Calu3 (cell line): ENCODE results near the gene POLL. TPM values are rescaled to one million over a fixed set of nuclear protein-coding genes. Genes with fewer than 3 reads are reported as not detected.

Experiments used
- BruUV-seq: library from RNA; stranded (reverse); fragments of 400-500 nt; replicated peaks from 2 replicates; lab custom pipeline; 2021; lab: Mats Ljungman, UMichigan
- CTCF ChIA-PET: fragments of 300-600 bp; sonication (Branson Sonifier 250); formaldehyde crosslinking; loops from one replicate; lab custom pipeline; 2022; ENCODE audit warnings: antibody characterized with exemption; lab: Charles Lee
- DNase-seq: peaks from one replicate; pipeline ENCODE4 v3.0.0; 2022
- H3K27ac Mint-ChIP-seq: one replicate; pipeline ENCODE4 v1.8.0; 2022; ENCODE audit warnings: mixed read lengths; ENCODE audit not compliant: unreplicated experiment
- H3K27me3 Mint-ChIP-seq: one replicate; pipeline ENCODE4 v1.8.0; 2022; ENCODE audit warnings: mixed read lengths; ENCODE audit not compliant: unreplicated experiment
- H3K36me3 Mint-ChIP-seq: one replicate; pipeline ENCODE4 v1.8.0; 2022; ENCODE audit warnings: mild to moderate bottlenecking, moderate library complexity, mixed read lengths; ENCODE audit not compliant: insufficient read depth, unreplicated experiment
- H3K4me1 Mint-ChIP-seq: one replicate; pipeline ENCODE4 v1.8.0; 2022; ENCODE audit warnings: mild to moderate bottlenecking, low read depth, mixed read lengths; ENCODE audit not compliant: unreplicated experiment
- H3K4me3 Mint-ChIP-seq: one replicate; pipeline ENCODE4 v1.8.0; 2022; ENCODE audit warnings: mild to moderate bottlenecking, low read depth, moderate library complexity, mixed read lengths; ENCODE audit not compliant: unreplicated experiment
- H3K9me3 Mint-ChIP-seq: one replicate; pipeline ENCODE4 v1.8.0; 2022; ENCODE audit warnings: low read depth, mixed read lengths; ENCODE audit not compliant: unreplicated experiment
- intact Hi-C: fragments of 100-400 bp; cut with micrococcal nuclease; formaldehyde crosslinking; loops from one replicate; pipeline ENCODE4 v1.10.0; 2022; ENCODE audit not compliant: unreplicated experiment
- total RNA-seq: library from RNA; stranded (reverse); gene quantifications from 2 replicates; pipeline ENCODE4 v1.2.3, GENCODE V29; 2022
- TF ChIP-seq, protein P1 (sequence below): fragments of 200-600 bp; IDR thresholded peaks from one replicate; pipeline ENCODE4 v1.8.0; 2022; ENCODE audit warnings: antibody characterized with exemption; ENCODE audit not compliant: unreplicated experiment

Gene POLL
- total RNA-seq, 1 experiment from 2014 or later, result 28.4 TPM

DNA sequence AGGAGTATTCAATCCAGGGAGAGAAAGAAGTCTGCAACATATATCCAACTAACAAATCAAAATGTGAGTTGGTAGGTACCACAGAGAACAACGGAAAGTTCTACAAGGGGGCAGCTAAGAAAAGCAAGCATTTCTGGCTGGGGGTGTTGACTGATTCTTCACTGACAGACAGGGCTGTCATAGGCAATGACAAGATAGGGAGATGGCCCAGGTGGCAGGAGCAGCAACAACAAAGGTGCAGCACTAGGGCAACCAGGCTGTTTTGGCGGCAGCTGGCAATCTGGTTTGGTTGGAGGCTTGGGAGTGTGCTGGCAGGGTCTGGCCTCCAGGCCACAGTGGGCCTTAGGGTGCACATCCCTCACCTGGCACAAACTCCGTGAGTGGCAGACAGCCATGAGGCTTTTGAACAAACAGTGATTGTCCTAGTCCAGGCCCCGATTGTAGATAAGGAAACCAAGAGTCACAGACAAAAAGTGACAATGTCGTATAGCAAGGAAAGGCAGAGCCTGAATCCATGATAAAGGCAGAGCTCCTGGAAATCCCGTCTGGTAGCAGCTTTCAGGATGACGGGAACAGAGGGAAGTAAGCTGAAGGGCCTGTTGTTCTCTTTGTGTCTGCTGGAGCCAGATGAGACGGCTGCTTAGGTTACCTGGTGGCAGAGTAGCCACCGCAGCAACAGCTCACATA lies 28.5 kb upstream of the POLL start:
- Mint-ChIP-seq H3K4me3 (no peak overlapping the region), H3K27me3 (no peaks in the 10 kb centered on the region), H3K4me1 (no peaks in the 10 kb centered on the region), H3K36me3 (no peaks in the 10 kb centered on the region), H3K9me3 (no peaks in the 10 kb centered on the region), H3K27ac (no peak overlapping the region)
- no peak for DNase-seq
- intact Hi-C loops, result no loop called here
- CTCF ChIA-PET, result no interaction called here
- TF ChIP-seq, protein P1, sequence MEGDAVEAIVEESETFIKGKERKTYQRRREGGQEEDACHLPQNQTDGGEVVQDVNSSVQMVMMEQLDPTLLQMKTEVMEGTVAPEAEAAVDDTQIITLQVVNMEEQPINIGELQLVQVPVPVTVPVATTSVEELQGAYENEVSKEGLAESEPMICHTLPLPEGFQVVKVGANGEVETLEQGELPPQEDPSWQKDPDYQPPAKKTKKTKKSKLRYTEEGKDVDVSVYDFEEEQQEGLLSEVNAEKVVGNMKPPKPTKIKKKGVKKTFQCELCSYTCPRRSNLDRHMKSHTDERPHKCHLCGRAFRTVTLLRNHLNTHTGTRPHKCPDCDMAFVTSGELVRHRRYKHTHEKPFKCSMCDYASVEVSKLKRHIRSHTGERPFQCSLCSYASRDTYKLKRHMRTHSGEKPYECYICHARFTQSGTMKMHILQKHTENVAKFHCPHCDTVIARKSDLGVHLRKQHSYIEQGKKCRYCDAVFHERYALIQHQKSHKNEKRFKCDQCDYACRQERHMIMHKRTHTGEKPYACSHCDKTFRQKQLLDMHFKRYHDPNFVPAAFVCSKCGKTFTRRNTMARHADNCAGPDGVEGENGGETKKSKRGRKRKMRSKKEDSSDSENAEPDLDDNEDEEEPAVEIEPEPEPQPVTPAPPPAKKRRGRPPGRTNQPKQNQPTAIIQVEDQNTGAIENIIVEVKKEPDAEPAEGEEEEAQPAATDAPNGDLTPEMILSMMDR, result no peak
- BruUV-seq, result no TSS peak

DNA sequence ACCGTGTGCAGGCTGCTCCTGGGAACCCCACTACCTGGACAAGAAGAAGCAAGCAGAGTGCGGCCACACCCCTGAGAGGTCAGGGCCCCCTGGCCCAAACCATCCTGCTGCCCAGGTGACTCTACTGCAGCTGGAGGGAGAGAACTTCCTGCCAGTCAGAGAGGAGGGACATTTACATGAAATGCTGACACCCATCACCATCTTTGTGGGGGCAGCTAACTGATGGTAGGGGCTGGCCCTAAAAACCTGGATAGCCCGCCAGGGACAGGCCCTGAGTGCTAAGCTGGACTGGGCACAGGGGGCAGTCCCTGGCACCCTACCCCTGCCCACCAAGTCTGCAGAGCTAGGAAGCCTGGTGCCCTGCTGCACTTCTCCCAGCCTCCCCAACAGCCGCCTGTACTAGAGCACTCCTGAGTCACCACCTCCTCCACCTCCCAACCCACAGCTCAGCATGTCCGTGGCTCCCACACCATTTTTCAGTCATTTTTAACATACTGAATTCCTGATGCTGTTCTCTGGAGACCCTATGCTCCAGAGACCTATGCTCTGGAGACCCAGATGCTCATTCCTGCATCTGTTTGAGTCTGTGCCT lies 27.6 kb upstream of the POLL start:
- H3K9me3 Mint-ChIP-seq, result no peaks in the 10 kb centered on the region
- CTCF ChIA-PET, result no interaction called here
- TF ChIP-seq, protein P1, result no peak
- no peak overlapping the region for H3K27ac Mint-ChIP-seq
- BruUV-seq, result no TSS peak
- no peak for DNase-seq
- no peak overlapping the region for H3K4me3 Mint-ChIP-seq
- H3K27me3 Mint-ChIP-seq, result no peaks in the 10 kb centered on the region
- no peaks in the 10 kb centered on the region for H3K36me3 Mint-ChIP-seq
- no peaks in the 10 kb centered on the region for H3K4me1 Mint-ChIP-seq
- intact Hi-C loops, result no loop called here

DNA sequence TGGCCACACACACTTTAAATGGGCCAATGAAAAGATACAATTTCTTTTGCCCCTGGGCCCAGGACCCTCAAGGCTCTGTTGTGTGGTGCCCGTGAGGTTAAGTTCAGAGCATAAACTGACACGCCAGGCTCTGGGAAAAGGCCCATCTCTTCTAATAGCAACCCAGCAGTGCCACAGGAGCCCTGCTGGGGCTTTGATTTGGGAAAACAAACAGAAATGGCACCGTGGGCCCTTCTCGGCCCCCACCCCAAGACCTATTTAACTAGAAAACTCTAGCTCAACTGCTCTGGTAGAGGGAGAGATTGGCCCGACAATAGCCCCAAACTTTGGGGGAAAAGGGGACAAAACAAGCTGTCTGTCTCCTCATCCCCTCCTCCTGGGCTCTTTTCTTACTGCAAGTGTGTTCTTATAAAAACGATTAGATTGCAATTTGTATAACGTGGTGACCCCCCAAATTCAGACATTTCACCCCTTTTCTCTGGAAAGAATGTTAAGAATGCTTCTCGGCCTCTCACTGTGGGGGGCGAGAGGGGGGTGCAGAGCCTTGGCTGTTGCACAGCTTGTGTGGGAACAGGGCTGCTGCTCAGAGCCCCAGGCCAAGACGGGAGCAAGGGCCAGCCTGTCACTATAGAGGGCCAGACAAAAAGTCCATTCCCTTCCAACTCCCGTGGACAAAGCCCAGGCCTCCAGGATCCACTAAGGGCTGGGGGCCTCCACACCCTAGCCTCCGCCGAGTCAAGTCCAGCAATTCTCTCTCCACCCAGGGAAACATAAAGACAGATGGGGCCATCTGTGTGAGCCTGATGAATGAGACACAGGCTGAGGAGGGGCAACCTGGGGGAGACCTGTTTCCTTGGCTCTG lies 26.8 kb upstream of the POLL start:
- H3K9me3 Mint-ChIP-seq, result no peaks in the 10 kb centered on the region
- BruUV-seq, result no TSS peak
- H3K27me3 Mint-ChIP-seq, result no peaks in the 10 kb centered on the region
- no peak overlapping the region for H3K27ac Mint-ChIP-seq
- no peak for DNase-seq
- CTCF ChIA-PET, result no interaction called here
- TF ChIP-seq, protein P1, result no peak
- intact Hi-C loops, result no loop called here
- no peak overlapping the region for H3K4me3 Mint-ChIP-seq
- H3K36me3 Mint-ChIP-seq, result no peaks in the 10 kb centered on the region
- no peaks in the 10 kb centered on the region for H3K4me1 Mint-ChIP-seq

DNA sequence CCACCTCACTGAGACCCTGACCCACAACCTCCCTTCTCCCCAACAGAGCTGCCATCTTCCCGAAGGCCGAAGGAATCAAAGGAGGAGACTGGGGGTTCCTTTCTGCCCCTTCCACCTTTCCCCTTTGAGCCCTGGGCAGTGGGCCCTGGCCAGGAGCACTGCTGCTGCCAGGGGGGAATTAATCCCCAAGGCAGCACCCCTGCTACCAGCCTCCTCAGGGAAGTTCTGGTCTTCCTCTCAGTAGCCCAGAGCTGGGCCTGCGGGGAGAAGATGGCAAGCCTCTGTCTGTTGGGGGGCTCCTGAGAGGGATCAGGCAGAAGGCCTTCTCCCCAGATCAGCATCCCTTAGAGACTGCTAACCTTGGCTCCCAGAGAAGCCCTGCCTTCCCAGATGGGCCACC lies 25.6 kb upstream of the POLL start:
- Mint-ChIP-seq H3K4me3 (no peak overlapping the region), H3K4me1 (no peaks in the 10 kb centered on the region), H3K36me3 (no peaks in the 10 kb centered on the region), H3K9me3 (no peaks in the 10 kb centered on the region), H3K27me3 (no peaks in the 10 kb centered on the region), H3K27ac (no peak overlapping the region)
- DNase-seq, result no peak
- CTCF ChIA-PET, result no interaction called here
- BruUV-seq, result no TSS peak
- TF ChIP-seq, protein P1, result no peak
- intact Hi-C loops, result no loop called here
